Glutamatergic neuron (in vitro differentiated cells): Measurements from ENCODE around the gene ZNF12. TPM values are rescaled to one million over a fixed set of nuclear protein-coding genes. Genes with fewer than 3 reads are reported as not detected.
"Not testable (repeated sequence)": the region's sequence is repeated elsewhere in the genome, so short reads cannot be mapped to it uniquely, and the experiment has no call there.

Experiments
- DNase-seq: peaks from one replicate; pipeline ENCODE4 v3.0.0; 2022
- H3K27ac Mint-ChIP-seq: one replicate; pipeline ENCODE4 v1.8.0; 2020; ENCODE audit warnings: mild to moderate bottlenecking, mixed read lengths, inconsistent platforms; ENCODE audit not compliant: unreplicated experiment
- H3K27me3 Mint-ChIP-seq: one replicate; pipeline ENCODE4 v1.8.0; 2020; ENCODE audit warnings: mild to moderate bottlenecking, moderate library complexity, mixed read lengths, inconsistent platforms; ENCODE audit not compliant: unreplicated experiment
- H3K36me3 Mint-ChIP-seq: one replicate; pipeline ENCODE4 v1.8.0; 2020; ENCODE audit warnings: mild to moderate bottlenecking, mixed read lengths, inconsistent platforms; ENCODE audit not compliant: unreplicated experiment
- H3K4me1 Mint-ChIP-seq: one replicate; pipeline ENCODE4 v1.8.0; 2020; ENCODE audit warnings: mild to moderate bottlenecking, low read depth, mixed read lengths, inconsistent platforms; ENCODE audit not compliant: unreplicated experiment
- H3K4me3 Mint-ChIP-seq: one replicate; pipeline ENCODE4 v1.8.0; 2020; ENCODE audit warnings: mild to moderate bottlenecking, mixed read lengths, inconsistent platforms; ENCODE audit not compliant: unreplicated experiment
- H3K9me3 Mint-ChIP-seq: one replicate; pipeline ENCODE4 v1.8.0; 2020; ENCODE audit warnings: mild to moderate bottlenecking, moderate library complexity, mixed read lengths, inconsistent platforms; ENCODE audit not compliant: unreplicated experiment
- total RNA-seq: library from RNA; stranded (reverse); fragmentation: NEBNext Ultra II Directional; extraction: Animal tissue kit (Norgen Biotek cat#: 25700); gene quantifications from one replicate; pipeline ENCODE4 v1.2.1, GENCODE V29; 2021; ENCODE audit not compliant: unreplicated experiment
- TF ChIP-seq, protein P1 (sequence below): fragments of 200-600 bp; sonication (generic); IDR thresholded peaks from one replicate; pipeline ENCODE4 v1.5.0; 2021; ENCODE audit not compliant: partially characterized antibody, unreplicated experiment

ZNF12 gene
- total RNA-seq, 1 donor from 2014 or later: 19.6 TPM

DNA sequence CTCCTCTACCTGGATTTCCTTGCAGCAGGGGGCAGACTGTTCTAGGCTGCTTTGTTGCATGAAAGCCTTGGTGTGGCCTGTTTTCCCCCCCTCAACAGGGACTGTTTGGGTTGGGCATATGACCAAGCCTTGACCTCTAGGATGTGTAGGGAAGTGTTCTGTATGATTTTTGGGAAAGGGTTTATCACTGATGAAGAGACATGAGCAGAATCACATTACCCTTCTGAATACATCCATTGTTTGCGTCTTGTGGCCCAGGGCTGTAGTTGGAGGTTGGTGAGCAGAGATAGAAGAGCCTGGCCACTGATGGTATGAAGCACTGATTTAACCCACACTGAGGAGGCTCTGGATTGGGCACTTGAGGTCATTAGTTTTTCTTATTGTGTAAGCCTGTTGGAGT lies 26.6 kb downstream of the ZNF12 start:
- TF ChIP-seq, protein P1, sequence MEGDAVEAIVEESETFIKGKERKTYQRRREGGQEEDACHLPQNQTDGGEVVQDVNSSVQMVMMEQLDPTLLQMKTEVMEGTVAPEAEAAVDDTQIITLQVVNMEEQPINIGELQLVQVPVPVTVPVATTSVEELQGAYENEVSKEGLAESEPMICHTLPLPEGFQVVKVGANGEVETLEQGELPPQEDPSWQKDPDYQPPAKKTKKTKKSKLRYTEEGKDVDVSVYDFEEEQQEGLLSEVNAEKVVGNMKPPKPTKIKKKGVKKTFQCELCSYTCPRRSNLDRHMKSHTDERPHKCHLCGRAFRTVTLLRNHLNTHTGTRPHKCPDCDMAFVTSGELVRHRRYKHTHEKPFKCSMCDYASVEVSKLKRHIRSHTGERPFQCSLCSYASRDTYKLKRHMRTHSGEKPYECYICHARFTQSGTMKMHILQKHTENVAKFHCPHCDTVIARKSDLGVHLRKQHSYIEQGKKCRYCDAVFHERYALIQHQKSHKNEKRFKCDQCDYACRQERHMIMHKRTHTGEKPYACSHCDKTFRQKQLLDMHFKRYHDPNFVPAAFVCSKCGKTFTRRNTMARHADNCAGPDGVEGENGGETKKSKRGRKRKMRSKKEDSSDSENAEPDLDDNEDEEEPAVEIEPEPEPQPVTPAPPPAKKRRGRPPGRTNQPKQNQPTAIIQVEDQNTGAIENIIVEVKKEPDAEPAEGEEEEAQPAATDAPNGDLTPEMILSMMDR: no peak
- Mint-ChIP-seq H3K4me1 (no peaks in the 10 kb centered on the region), H3K27ac (no peak overlapping the region)

GRCh38 chr7:6675807-6676405 lies 30.8 kb downstream of the ZNF12 start:
- DNase-seq: no peak
- peaks cover 36% of the 10 kb centered on the region for H3K9me3 Mint-ChIP-seq
- no peaks in the 10 kb centered on the region for H3K4me1 Mint-ChIP-seq
- H3K27me3 Mint-ChIP-seq: peaks cover 8% of the 10 kb centered on the region
- TF ChIP-seq, protein P1: no peak
- peaks cover 46% of the 10 kb centered on the region for H3K36me3 Mint-ChIP-seq
- H3K27ac Mint-ChIP-seq: no peak overlapping the region
- H3K4me3 Mint-ChIP-seq: no peak overlapping the region

More for the DNA sequence above, 26.6 kb downstream of the ZNF12 start:
- no peak overlapping the region for H3K4me3 Mint-ChIP-seq
- peaks cover 48% of the 10 kb centered on the region for H3K36me3 Mint-ChIP-seq
- H3K27me3 Mint-ChIP-seq: peaks cover 8% of the 10 kb centered on the region
- DNase-seq: no peak
- H3K9me3 Mint-ChIP-seq: peaks cover 20% of the 10 kb centered on the region

GRCh38 chr7:6670851-6671250 lies 35.9 kb downstream of the ZNF12 start:
- not testable (repeated sequence) for DNase-seq, H3K27me3 Mint-ChIP-seq, H3K27ac Mint-ChIP-seq, H3K4me1 Mint-ChIP-seq, H3K4me3 Mint-ChIP-seq
- Mint-ChIP-seq H3K36me3 (peaks cover 62% of the 10 kb centered on the region), H3K9me3 (peaks cover 49% of the 10 kb centered on the region)

- Mint-ChIP-seq H3K27ac (no peak overlapping the region), H3K4me3 (no peak overlapping the region), H3K9me3 (peaks cover 10% of the 10 kb centered on the region), H3K27me3 (peaks cover 4% of the 10 kb centered on the region), H3K36me3 (peaks cover 13% of the 10 kb centered on the region), H3K4me1 (no peaks in the 10 kb centered on the region)
- TF ChIP-seq, protein P1: no peak
- DNase-seq: no peak
Observed at GRCh38 chr7:6658618-6659345, 48.0 kb downstream of the ZNF12 start.

DNA sequence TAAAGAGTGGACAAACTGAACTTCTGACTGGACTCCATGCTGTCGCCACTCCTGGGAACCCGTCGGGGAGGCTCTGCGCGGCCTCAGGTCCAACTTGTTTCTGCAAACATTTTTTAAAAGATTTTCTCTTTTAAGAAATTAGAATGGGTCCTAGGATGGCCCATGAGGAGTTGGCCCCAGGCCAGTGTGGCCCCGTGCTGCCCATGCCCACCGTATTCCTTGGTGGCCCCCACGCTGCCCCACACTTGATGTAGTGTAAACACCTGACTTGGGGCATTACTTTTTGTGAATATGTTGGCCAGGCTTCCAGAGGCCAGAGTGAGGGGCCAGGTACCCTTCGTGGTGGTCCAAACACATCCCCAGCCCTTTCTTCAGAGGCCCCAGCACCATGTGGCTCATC lies 50.3 kb downstream of the ZNF12 start:
- Mint-ChIP-seq H3K4me1 (no peaks in the 10 kb centered on the region), H3K27ac (no peak overlapping the region), H3K9me3 (peaks cover 14% of the 10 kb centered on the region), H3K36me3 (peaks cover 9% of the 10 kb centered on the region), H3K27me3 (peaks cover 4% of the 10 kb centered on the region), H3K4me3 (no peak overlapping the region)
- TF ChIP-seq, protein P1: no peak
- DNase-seq: no peak
